ENCODE measurements around the gene NCAPH2.

NCAPH2 gene

GRCh38 chr22:50474710-50475651 is 33.0 kb upstream of the NCAPH2 start, which contains the start of gene SBF1:
SBF1 (minus strand) TSS chr22:50475035; CDS start chr22:50474840, 195 bp downstream.
- no peak for DNase-seq

- DNase-seq = no peak
Measured at GRCh38 chr22:50475652-50476002, 32.4 kb upstream of the NCAPH2 start.

- no peak for DNase-seq
Measured at GRCh38 chr22:50476868-50477267, 31.2 kb upstream of the NCAPH2 start.

- no peak for DNase-seq
Measured at GRCh38 chr22:50477923-50478322, 30.1 kb upstream of the NCAPH2 start.

GRCh38 chr22:50479721-50480120 is 28.3 kb upstream of the NCAPH2 start:
- DNase-seq = no peak

- no peak for DNase-seq
Measured at GRCh38 chr22:50481045-50481439, 27.0 kb upstream of the NCAPH2 start.

- no peak for DNase-seq
Measured at GRCh38 chr22:50481440-50482106, 26.5 kb upstream of the NCAPH2 start, which contains the start of gene ADM2. ADM2 (plus strand) TSS chr22:50481543; CDS start chr22:50481848, 305 bp downstream.

DNA sequence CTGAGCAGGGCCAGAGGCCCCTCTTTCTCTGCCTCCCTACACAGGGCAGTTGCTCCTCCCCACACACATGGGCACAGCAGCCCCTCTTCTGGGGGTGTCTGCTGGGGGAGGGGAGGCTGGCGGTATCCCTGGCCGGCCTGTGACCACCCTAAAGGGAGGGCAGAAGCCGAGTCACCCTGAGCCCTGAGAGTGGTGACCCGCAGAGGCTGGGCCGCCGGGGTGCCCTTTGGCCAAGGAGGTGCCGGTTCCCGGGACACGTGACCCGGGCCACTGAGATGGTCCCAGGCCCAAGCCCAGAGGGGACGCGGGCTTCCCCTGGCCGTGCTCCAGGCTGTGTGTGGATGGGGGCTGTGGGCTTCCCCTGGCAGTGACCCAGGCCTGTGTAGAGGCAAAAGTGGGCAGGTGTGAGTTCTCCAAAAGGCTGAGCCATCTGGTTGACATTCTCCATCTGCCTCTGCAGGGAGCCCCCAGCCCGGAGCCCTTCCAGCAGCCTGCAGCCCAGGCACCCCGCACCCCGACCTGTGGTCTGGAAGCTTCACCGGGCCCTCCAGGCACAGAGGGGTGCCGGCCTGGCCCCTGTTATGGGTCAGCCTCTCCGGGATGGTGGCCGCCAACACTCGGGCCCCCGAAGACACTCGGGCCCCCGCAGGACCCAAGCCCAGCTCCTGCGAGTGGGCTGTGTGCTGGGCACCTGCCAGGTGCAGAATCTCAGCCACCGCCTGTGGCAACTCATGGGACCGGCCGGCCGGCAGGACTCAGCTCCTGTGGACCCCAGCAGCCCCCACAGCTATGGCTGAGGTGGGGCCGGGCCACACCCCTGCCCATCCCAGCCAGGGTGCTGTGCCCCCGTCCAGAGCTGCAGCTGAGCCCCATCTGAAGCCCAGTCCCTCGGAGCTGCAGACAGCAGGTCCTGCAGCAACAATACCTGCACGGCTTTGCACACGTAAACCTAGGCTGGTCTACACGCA is 25.6 kb upstream of the NCAPH2 start:
- DNase-seq = no peak

GRCh38 chr22:50483106-50483505 is 24.9 kb upstream of the NCAPH2 start:
- DNase-seq = no peak

DNA sequence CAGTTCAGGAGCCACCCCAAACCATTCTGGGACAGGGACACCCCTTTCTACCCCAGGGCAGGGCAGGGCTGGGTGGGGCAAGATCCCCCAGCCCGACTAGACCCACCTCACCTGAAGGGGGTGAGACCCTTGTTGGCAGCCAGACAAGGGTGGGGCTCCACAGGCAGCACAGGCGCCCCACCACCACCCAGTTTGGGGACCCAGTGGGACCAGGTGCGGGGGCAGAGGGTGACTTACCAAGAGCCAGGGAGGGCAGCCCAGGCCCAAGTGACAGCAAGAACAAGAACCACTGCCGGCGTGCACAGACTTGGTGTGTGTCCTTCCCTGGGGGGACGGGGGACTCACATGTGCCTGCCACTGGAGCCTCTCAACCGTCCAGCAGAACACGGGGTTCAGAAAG is 24.5 kb upstream of the NCAPH2 start:
- DNase-seq = no peak

GRCh38 chr22:50483977-50484853 is 23.8 kb upstream of the NCAPH2 start:
- DNase-seq = no peak

GRCh38 chr22:50485221-50486131 is 22.5 kb upstream of the NCAPH2 start:
- no peak for DNase-seq

GRCh38 chr22:50486561-50487289 is 21.3 kb upstream of the NCAPH2 start, which contains the start of gene MIOX:
MIOX (plus strand) TSS chr22:50486859; CDS start chr22:50486898, 39 bp downstream.
- DNase-seq = no peak

- DNase-seq = no peak
Measured at GRCh38 chr22:50487290-50488005, 20.6 kb upstream of the NCAPH2 start.

- DNase-seq = no peak
Measured at GRCh38 chr22:50488006-50488677, 19.9 kb upstream of the NCAPH2 start.

DNA sequence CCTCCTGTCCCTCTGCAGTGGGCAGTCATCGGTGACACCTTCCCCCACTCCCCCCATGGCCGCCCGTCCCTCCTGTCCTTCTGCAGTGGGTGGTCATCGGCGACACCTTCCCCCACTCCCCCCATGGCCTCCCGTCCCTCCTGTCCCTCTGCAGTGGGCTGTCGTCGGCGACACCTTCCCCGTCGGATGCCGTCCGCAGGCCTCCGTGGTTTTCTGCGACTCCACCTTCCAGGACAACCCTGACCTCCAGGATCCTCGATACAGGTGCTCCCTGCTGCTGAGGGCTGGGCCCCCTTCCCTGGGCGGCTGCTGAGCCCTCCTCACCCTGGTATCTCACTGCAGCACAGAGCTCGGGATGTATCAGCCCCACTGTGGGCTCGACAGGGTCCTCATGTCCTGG is 19.1 kb upstream of the NCAPH2 start:
- no peak for DNase-seq

GRCh38 chr22:50489363-50490243 is 18.4 kb upstream of the NCAPH2 start:
- no peak for DNase-seq

Data from NCI-H187 treated with DMSO at 0.1 percent for 48 hours (cell line).